GM18498 (cell line): ENCODE data around the gene CACHD1.
"Not testable (repeated sequence)": the region's sequence is repeated elsewhere in the genome, so short reads cannot be mapped to it uniquely, and the experiment has no call there.

Experiments used
- ATAC-seq: cut with Tn5 transposase; IDR thresholded peaks from one replicate; pipeline ENCODE4 v1.9.1; 2021; ENCODE audit warnings: mild to moderate bottlenecking, moderate library complexity; ENCODE audit not compliant: unreplicated experiment

The CACHD1 gene

DNA sequence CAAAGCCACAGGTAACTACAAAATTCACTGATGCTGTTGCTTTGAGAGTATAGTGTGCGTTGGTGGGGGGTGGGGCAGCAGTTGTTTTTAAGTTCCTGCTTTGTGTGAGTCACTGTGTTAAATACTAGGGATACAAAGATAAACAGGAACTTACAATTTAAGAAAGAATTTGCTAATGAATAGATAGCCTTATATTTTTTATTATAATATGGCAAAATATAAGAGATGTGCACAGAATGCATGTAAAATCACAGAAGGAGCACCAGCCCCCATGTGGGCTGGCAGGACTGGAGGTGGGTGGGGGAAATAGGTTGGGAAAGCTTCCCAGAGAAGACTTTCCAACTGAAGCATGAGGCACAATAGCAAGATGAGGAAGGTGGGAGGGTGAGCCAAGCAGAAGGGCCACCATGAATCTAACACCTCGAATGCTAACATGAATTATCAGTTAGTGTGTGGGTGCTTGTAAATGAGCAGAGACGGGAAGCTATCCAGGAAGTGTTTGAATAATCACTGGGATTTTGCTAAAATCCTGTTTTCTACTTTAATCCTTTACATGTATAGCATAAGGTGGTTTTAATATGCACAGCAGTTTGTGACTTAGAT, 217.9 kb downstream of the CACHD1 start:
- no peak for ATAC-seq

GRCh38 chr1:64691626-64692025, 221.7 kb downstream of the CACHD1 start:
- ATAC-seq = no peak

- no peak for ATAC-seq
These were observed 223.0 kb downstream of the CACHD1 start for GRCh38 chr1:64692911-64693310.

- no peak for ATAC-seq
These were observed 223.5 kb downstream of the CACHD1 start for GRCh38 chr1:64693406-64693805.

GRCh38 chr1:64696879-64697278, 226.9 kb downstream of the CACHD1 start:
- no peak for ATAC-seq

- ATAC-seq = no peak
These were observed 229.4 kb downstream of the CACHD1 start for GRCh38 chr1:64699327-64699726.

DNA sequence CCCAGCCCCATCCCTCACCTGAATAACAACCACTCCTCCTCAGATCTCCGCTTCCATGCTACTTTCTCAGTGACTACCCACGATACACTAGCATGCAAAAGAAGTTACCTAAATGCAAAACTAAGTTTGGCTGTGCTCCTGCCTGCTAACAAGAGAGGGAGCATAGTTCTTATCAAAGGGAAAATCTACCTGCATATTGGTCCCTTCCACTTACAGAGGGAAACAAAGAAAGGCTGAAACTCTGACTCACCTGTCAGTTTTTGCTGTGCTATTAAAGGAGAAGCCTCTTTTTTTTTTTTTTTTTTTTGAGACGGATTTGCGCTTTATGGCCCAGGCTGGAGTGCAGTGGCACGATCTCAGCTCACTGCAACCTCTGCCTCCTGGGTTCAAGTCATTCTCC, 231.1 kb downstream of the CACHD1 start:
- ATAC-seq = no peak

GRCh38 chr1:64701886-64702285, 232.0 kb downstream of the CACHD1 start:
- ATAC-seq = no peak

DNA sequence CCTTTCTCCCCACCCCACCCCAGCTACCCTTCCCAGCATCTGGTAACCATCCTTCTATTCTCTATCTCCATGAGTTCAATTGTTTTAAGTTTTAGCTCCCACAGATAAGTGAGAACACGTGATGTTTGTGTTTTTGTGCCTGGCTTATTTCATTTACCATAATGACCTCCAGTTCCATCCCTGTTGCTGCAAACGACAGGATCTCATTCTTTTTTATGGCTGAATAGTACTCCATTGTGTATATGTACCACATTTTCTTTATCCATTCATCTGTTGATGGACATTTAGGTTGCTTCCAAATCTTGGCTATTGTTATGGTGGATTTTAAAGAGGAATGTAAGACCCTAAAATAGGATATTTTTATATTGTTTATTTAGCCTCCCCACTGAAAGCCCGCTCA, 232.7 kb downstream of the CACHD1 start:
- ATAC-seq = not testable (repeated sequence)

- no peak for ATAC-seq
These were observed 233.7 kb downstream of the CACHD1 start for GRCh38 chr1:64703600-64703999.

DNA sequence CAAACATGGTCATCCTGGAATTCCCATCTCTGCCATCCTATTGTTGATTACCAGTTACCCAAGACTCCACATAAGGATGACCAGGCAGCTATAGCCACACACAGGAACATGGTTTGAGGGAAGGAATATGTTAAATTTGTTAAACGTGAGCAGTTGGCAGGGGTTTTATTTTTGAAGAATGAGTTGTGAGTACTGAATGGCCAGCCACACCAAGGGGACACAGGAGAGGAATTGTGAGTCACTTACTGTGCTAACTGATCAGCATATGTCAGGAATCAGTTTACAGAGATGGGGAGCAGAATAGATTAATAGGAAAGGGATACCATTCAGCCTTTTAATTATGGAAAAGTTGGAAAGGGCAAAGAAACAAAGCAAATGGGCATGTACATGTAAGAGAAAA, 235.7 kb downstream of the CACHD1 start:
- ATAC-seq = no peak

DNA sequence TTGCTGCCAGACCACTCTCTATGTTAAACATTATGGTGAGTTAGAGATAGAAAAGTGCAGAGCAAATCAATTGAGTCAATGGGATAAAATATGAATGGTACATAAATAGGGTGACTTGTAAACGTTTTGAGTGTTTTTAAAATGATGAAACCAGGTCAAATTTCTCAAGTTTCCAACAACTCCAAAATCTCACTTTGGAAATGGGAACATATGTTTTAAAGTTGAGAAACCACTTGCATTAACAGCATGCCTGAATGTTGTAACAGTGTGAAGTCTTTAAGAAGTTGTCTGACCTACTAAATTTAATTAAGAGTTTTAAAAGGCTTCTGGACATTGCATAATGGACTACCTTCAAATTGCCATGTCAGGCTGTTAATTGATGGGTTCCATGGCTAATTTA, 241.3 kb downstream of the CACHD1 start:
- ATAC-seq = no peak

DNA sequence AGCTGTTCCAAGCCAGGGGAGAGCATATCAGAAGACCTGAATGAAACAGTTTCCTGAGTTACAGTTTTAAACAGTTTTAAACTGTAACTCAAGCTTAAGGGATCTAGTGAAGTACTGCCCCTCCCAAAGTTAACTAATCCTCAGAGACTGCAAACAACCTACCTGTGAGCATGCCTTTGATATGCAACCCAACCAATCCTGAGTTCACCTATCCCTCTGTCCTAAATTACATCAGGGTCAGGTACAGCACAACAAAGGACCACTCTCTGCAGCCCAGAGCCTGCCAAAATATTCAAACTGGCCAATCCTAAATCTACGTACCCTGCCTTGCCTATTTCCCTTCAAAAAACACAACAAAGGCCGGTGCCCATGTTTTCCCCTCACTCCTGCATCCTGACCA, 242.1 kb downstream of the CACHD1 start:
- ATAC-seq = no peak

- no peak for ATAC-seq
These were observed 245.3 kb downstream of the CACHD1 start for GRCh38 chr1:64715186-64715585.

DNA sequence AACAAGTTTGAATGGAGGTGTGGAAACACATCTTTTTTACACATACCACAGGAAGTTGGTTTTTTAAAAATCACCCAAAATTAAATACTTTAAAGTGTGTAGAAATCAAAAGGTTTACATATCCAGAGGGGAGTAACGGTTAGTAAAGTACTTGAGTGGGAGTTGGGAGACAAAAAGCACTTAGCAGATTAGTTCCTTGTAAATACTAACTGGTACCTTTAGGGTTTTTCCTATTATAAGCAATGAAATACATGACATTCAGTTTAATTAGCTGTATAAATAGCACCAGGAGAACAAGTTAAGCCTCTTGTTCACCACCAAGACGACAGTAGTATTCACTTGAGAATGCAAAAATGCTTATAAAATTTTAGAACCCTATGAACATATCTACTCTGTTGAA, 251.2 kb downstream of the CACHD1 start:
- no peak for ATAC-seq

DNA sequence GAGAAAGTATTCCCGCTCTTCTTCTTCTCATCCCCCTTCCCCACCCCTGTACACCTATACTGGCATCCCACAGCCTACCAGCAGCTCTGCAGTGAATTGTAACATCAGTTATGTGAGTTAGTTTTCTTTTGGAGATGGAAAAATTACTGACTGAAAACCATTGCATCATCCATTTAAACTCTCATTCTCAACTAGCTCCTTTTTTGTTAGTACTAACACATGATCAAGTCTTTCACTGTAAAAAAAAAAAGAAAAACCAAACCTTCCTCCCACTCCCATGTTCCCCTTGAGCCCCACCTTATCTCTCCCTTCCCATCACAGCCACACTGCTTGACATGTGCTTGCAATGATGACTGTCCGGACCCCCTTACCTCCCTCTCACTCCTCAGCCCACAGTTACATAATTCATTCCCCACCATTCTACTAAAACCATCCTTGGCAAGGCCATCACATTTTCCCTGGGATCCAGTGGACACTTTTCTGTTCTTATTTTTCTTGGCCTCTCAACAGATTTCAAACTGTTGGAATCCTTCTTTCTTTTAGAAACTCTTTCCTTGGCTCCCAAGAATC, 251.7 kb downstream of the CACHD1 start:
- no peak for ATAC-seq

GRCh38 chr1:64727861-64728260, 257.9 kb downstream of the CACHD1 start:
- no peak for ATAC-seq

DNA sequence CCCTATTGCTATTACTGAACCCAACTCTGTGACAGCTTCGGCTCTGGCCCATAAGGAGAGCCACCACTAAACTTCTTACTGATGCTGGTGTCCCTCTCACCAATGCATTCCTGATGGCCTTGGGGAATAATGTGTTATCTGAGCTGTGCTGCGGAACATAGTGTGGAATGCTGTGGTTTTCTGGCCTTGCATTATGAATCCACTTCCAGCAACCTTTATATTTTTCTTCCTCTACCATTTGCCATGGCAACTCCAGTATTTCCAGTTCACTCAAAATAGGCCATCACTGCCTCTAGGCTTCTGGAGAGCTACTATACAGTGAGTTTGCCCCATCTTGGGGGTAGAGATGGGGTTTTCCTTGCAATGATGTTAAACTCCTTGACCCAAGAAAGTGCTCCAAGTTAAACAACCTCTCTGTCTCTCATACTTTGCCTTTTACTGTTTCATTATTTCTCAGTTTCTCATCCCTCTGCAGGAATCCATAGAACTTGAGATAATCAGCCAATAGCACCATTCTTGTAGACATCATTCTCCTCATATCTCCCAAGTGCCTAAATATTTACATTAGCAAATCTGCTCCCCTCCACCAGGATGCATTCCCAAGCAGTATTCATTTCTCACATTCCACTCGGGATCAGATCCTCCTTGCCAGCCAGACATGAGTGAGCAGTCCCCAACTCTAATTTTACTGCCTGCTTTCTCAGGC, 263.8 kb downstream of the CACHD1 start:
- ATAC-seq = no peak

DNA sequence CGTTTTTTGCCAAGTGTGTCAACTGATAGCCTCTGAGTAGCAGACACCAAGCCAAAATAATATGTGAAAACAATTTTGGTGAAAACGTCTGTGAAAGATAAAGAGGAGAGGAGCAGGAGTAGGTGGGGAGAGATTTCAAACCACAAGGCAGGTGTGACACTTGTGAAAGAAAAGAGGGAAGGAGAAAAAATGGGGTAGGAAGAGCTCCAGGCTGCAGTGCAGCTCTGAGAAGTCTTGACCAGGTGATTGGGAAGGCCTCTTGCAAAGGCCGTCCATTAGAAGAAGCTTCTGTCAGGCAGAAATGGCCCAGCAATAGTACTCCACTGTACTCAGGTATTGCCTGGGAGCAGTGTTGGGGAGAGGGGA, 264.3 kb downstream of the CACHD1 start:
- no peak for ATAC-seq

- ATAC-seq = not testable (repeated sequence)
These were observed 270.8 kb downstream of the CACHD1 start for GRCh38 chr1:64740687-64741086.
